ENCODE results near the gene MIX23. TPM values are rescaled to one million over a fixed set of nuclear protein-coding genes. Genes with fewer than 3 reads are reported as not detected.

MIX23 gene
- total RNA-seq, 1 experiment from 2014 or later, result 76.2 TPM

GRCh38 chr3:122322095-122323075 lies 60.6 kb downstream of the MIX23 start (continued):
- TF ChIP-seq REST (IDR thresholded peaks at IDR 0.05; ENCODE audit: low read depth) (no peak), SRF (IDR thresholded peaks at IDR 0.05; ENCODE audit: low read depth) (no peak), EGR1 (IDR thresholded peaks at IDR 0.05; ENCODE audit: low read depth) (no peak)

GRCh38 chr3:122318620-122319019 lies 64.4 kb downstream of the MIX23 start:
- DNase-seq (ENCODE audit: low read depth, low spot score) (no peak), ATAC-seq (no peak)
- Histone ChIP-seq H3K27ac (ENCODE audit: low read depth, low read length) (no peak overlapping the region), H3K27me3 (ENCODE audit: insufficient read depth, low read length) (no peaks in the 10 kb centered on the region), H2AFZ (ENCODE audit: low read depth, low read length, poor library complexity, severe bottlenecking) (no peak overlapping the region), H3K9ac (ENCODE audit: low read length) (no peak overlapping the region), H3K79me2 (ENCODE audit: insufficient read depth, low read length) (no peaks in the 10 kb centered on the region), H3K4me2 (ENCODE audit: low read length) (no peak overlapping the region), H3K4me1 (ENCODE audit: control insufficient read depth in 1 of 2, insufficient read depth in 2 of 2, low read length in 2 of 2) (no peaks in the 10 kb centered on the region), H3K4me3 (replicated peaks in 1 of 2; ENCODE audit: low read depth in 1 of 2, low read length in 2 of 2) (no peak overlapping the region), H3K9me2 (ENCODE audit: insufficient read depth) (no peaks in the 10 kb centered on the region), H4K20me1 (ENCODE audit: insufficient read depth) (no peaks in the 10 kb centered on the region), H3K36me3 (ENCODE audit: control insufficient read depth in 1 of 2, insufficient read depth in 2 of 2, low read length in 2 of 2) (no peaks in the 10 kb centered on the region), H3K9me3 (ENCODE audit: control insufficient read depth in 1 of 2, insufficient read depth in 1 of 2, low read depth in 1 of 2, low read length in 2 of 2) (no peaks in the 10 kb centered on the region)
- no TSS peak for BruUV-seq (replicated peaks)
- intact Hi-C loops (cut with micrococcal nuclease), result no loop called here
- ChIA-PET CTCF (no interaction called here), POLR2A (no interaction called here), RAD21 (ENCODE audit: low non-redundant PET in 1 of 2, low total read pairs in 2 of 2, uncharacterized antibody in 2 of 2, unreplicated experiment in 2 of 2) (no interaction called here)
- TF ChIP-seq CBX3 (IDR thresholded peaks at IDR 0.05; ENCODE audit: low read depth), result no peak
- no peak for TF ChIP-seq ZFX (IDR thresholded peaks at IDR 0.05)
- no peak for TF ChIP-seq EGR1 (IDR thresholded peaks at IDR 0.05; ENCODE audit: low read depth)
- no peak for TF ChIP-seq TCF7L2 (IDR thresholded peaks at IDR 0.05; ENCODE audit: borderline replicate concordance, extremely low read depth, insufficient read depth, insufficient read length)
- no peak for TF ChIP-seq REST (IDR thresholded peaks at IDR 0.05; ENCODE audit: low read depth)
- TF ChIP-seq POLR2A (IDR thresholded peaks at IDR 0.05; ENCODE audit: borderline replicate concordance, extremely low read depth, insufficient read depth, insufficient read length), result no peak
- no peak for TF ChIP-seq ZBTB33 (IDR thresholded peaks at IDR 0.05; ENCODE audit: extremely low read depth, insufficient replicate concordance, low read length)
- no peak for TF ChIP-seq EZH2phosphoT487 (IDR thresholded peaks at IDR 0.05; ENCODE audit: borderline replicate concordance)
- TF ChIP-seq ZNF274 (IDR thresholded peaks at IDR 0.05; ENCODE audit: low read depth, low read length), result no peak
- no peak for TF ChIP-seq MAX (IDR thresholded peaks at IDR 0.05)
- TF ChIP-seq ATF3 (IDR thresholded peaks at IDR 0.05), result no peak
- TF ChIP-seq YY1 (IDR thresholded peaks at IDR 0.05; ENCODE audit: extremely low read depth, insufficient replicate concordance, low read depth, low read length), result no peak

Data from HCT116 (cell line).